ENCODE results near the gene NFIC.

NFIC gene

DNA sequence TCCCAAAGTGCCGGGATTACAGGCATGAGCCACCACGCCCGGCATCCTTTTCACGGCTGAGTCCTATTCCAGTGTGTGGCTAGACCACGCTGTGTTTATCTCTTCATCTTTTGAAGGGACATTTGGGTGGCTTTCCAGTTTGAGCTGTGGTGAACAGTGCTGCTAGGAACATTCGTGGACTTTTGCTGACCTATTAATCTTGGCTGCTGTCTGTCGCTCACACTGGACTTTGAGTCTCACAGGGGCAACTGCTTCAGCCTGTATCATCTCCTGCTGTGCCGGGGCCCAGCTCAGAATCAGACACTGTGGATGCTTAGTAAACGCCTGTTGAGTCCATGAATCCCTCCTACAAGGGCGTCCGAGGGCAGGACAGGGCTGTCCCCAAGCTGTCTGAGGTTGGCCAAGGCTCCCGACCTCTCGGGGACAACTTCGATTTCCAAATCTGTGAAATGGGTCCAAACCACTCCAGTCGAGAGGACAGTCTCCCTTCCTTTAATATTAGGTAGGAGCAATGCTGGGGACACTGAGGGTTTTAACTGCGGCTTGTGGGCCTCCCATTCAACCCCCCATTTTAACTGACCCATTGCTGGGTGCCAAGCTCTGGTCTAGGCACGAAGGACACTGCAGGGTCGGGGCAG is 65.5 kb downstream of the NFIC start:
- peak overlapping the region; percentile 90 for H3K27ac ChIP-seq
- ChIA-PET CTCF (interaction anchor here (0.6 to 1.3 kb wide), 3 partner anchors 8 to 322 kb away, joined by 3 read pairs; no protein-coding TSS in a partner anchor), POLR2A (ENCODE audit: low non-redundant PET) (no interaction called here)
- no peak for DNase-seq (ENCODE audit: low spot score)
- no peak for TF ChIP-seq CTCF (conservative IDR thresholded peaks at IDR 0.05; ENCODE audit: low read depth)

DNA sequence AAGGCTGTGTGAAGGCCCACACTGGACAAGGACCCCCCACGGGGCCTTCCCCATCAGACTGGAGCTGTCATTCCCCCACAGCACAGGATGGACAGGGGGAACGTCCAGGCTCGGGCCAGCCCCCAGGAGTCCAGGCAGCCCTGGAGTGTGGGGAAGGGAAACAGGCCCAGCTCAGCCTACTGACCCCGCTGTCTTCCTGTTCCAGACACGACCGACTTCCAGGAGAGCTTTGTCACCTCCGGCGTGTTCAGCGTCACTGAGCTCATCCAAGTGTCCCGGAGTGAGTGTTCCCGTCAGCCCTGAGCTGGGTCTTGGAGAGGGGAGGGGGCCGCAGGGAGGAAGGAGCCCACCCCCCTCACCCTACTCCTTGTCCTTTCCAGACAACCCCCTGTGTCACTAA is 66.9 kb downstream of the NFIC start:
- peak overlapping the region; percentile 90 for H3K27ac ChIP-seq
- ChIA-PET CTCF (interaction anchor here (0.5 to 0.8 kb wide), 3 partner anchors 38 to 106 kb away, joined by 3 to 4 read pairs (median 4); no protein-coding TSS in a partner anchor), POLR2A (ENCODE audit: low non-redundant PET) (no interaction called here)
- DNase-seq (ENCODE audit: low spot score) = no peak
- TF ChIP-seq CTCF (conservative IDR thresholded peaks at IDR 0.05; ENCODE audit: low read depth) = no peak

DNA sequence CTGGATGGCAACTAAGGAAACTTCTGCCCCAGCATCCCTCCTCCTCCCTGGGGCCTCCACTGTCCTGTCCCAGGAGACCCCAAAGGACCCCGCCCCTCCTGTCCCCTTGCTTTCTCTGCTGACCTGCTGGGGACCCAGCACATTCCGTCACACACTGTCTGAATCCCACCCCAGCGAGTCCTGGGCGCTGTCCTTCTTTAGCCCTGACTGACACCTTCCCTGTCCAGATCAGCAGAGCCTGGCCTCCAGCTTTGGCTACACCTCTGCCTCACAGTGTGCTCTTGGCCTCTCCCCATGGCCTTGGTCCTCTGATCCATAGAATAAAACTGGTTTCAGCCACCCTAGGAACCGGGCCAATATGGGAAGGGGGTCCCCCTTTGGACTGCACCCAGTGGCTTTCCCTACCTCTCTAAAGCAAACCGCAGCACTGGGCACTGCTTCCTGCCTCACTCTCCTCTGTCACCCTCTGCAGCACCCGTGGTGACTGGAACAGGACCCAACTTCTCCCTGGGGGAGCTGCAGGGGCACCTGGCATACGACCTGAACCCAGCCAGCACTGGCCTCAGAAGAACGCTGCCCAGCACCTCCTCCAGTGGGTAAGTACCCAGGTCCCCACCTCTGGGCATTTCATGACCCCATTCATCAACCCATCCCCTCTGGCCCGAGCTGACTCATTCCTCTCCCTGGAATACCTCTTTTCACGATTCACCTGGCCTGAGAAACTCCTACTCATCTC is 67.6 kb downstream of the NFIC start:
- POLR2A ChIA-PET (ENCODE audit: low non-redundant PET) = no interaction called here

GRCh38 chr19:3434630-3435553 is 68.5 kb downstream of the NFIC start:
- POLR2A ChIA-PET (ENCODE audit: low non-redundant PET) = no interaction called here
- peak; percentile 95 for DNase-seq (ENCODE audit: low spot score)

More for the DNA sequence above, 67.6 kb downstream of the NFIC start:
- no peak for TF ChIP-seq CTCF (conservative IDR thresholded peaks at IDR 0.05; ENCODE audit: low read depth)
- CTCF ChIA-PET = interaction anchor here (0.5 to 0.8 kb wide), 2 partner anchors 37 to 107 kb away, joined by 3 to 4 read pairs; no protein-coding TSS in a partner anchor
- no peak for DNase-seq (ENCODE audit: low spot score)
- H3K27ac ChIP-seq = peak overlapping the region; percentile 90

GRCh38 chr19:3440082-3440481 is 73.7 kb downstream of the NFIC start:
- CTCF ChIA-PET = interaction anchor here (0.6 to 0.7 kb wide), 3 partner anchors 9 to 114 kb away, joined by 3 read pairs; no protein-coding TSS in a partner anchor
- TF ChIP-seq CTCF (conservative IDR thresholded peaks at IDR 0.05; ENCODE audit: low read depth) = no peak; the same call in 1 of the 2 replicates
- POLR2A ChIA-PET (ENCODE audit: low non-redundant PET) = no interaction called here
- H3K27ac ChIP-seq = peak overlapping the region; percentile 33
- no peak for DNase-seq (ENCODE audit: low spot score)

More at GRCh38 chr19:3434630-3435553, 68.5 kb downstream of the NFIC start:
- TF ChIP-seq CTCF (conservative IDR thresholded peaks at IDR 0.05; ENCODE audit: low read depth) = no peak
- peak overlapping the region; percentile 90 for H3K27ac ChIP-seq
- CTCF ChIA-PET = no interaction called here

All from RWPE1 (cell line).